ENCODE results near the gene IP6K1. TPM values are rescaled to one million over a fixed set of nuclear protein-coding genes. Genes with fewer than 3 reads are reported as not detected.
A peak's percentile ranks its signal among the peaks of the same experiment; 100 is the strongest.

The IP6K1 gene
- total and polyA plus RNA-seq, 2 donors (not counting 1 experiment from before 2014, with no cell fraction given): 27.8 to 77.8 TPM

DNA sequence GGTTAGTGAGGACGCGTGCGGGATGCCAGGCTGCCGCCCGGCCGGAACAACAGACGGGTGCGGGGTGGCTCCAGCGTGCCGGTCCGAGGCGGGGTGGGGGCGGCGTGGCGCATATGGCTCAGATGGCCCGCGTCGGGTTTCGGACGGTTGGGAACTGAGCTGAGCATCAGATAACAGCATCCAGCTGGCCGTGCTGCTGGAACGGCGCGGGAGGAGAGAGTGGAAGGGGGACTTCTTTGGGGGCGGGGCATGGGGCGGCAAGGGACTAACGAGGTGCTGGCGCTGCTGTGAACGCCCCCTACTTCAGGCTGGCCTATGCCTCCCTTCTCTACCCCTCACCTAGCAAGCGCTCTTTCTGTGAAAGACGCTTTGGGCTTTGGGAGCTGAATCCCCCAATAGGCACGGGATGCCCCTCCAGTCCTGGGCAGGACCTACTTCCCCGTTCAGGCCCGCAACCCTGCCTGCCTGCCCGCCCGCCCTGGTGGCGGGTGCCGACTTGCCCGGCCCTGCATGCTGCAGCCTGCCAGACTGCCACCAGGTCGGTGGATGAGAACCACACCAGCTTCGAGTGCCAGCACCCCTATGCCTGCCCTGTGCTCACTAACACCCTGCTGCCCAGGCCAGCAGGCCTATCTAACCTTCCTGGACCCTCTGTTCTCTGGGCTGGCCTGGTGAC is 17.3 kb upstream of the IP6K1 start:
- Histone ChIP-seq H2AFZ (ENCODE audit: insufficient read depth, low read depth, low read length, poor library complexity, severe bottlenecking) (peak overlapping the region; percentile 90), H3K9me3 (ENCODE audit: control extremely low read depth in 1 of 3, control insufficient read depth in 2 of 3, insufficient read depth in 1 of 3, low read length in 2 of 3) (no peaks in the 10 kb centered on the region), H3K4me2 (replicated peaks; ENCODE audit: low read depth, low read length, poor library complexity, severe bottlenecking) (peak overlapping the region; percentile 99), H3K4me1 (ENCODE audit: control insufficient read depth in 2 of 2, insufficient read depth in 2 of 2, low read length in 2 of 2) (peaks cover 49 to 54% of the 10 kb centered on the region in 2 donors), H3K36me3 (replicated peaks in 1 of 2; ENCODE audit: control extremely low read depth in 1 of 2, control insufficient read depth in 1 of 2, extremely low read depth in 1 of 2, insufficient read depth in 2 of 2, low read length in 1 of 2) (peaks cover 0 to 13% of the 10 kb centered on the region in 2 experiments), H3K79me2 (ENCODE audit: control insufficient read depth, insufficient read depth, low read length) (peaks cover 10% of the 10 kb centered on the region), H3K27me3 (replicated peaks in 1 of 4; ENCODE audit: control extremely low read depth in 1 of 4, control insufficient read depth in 3 of 4, insufficient read depth in 4 of 4, low read length in 3 of 4) (peaks cover 0 to 3% (median 0%) of the 10 kb centered on the region in 4 experiments), H3K27ac (ENCODE audit: low read length in 2 of 2) (peak overlapping the region; percentile 91 to 97), H4K20me1 (ENCODE audit: control insufficient read depth, insufficient read depth, low read length, poor library complexity, severe bottlenecking) (no peaks in the 10 kb centered on the region), H3K9ac (ENCODE audit: low read length) (peak overlapping the region; percentile 98), H3K4me3 (ENCODE audit: control extremely low read depth in 1 of 5, extremely low read depth in 1 of 5, insufficient read depth in 1 of 5, low read depth in 2 of 5, low read length in 4 of 5) (peak overlapping the region; percentile 8 to 99 (median 95))
- Mint-ChIP-seq H3K27ac (peak overlapping the region; percentile 98), H3K9me3 (ENCODE audit: insufficient read depth) (no peaks in the 10 kb centered on the region), H3K4me1 (peaks cover 59% of the 10 kb centered on the region), H3K27me3 (peaks cover 5% of the 10 kb centered on the region), H3K4me3 (peak overlapping the region; percentile 86)
- ChIA-PET CTCF (interaction anchor here (0.6 to 15.1 kb wide), 14 partner anchors 12 to 1491 kb away, joined by 3 to 547 read pairs (median 3); partner anchors contain the start of genes GNAI2, IP6K1 and UBA7), POLR2A (interaction anchor here (0.6 to 5.0 kb wide), 13 partner anchors 10 to 278 kb away, joined by 3 to 99 read pairs (median 4); partner anchors contain the start of genes AMIGO3, IP6K1, MON1A and UBA7)
- intact Hi-C loops (cut with micrococcal nuclease): loop anchor here (1.0 to 5.0 kb wide), 3 partner anchors 84 to 424 kb away; partner anchors contain the start of genes AMIGO3 and RBM6
- WGBS (ENCODE audit: insufficient coverage): under 1% methylated on average over 33 of the region's 41 CpGs
- peak; percentile 83 for DNase-seq
- TF ChIP-seq EZH2 (IDR thresholded peaks at IDR 0.05; ENCODE audit: borderline replicate concordance, insufficient read depth, low read depth, low read length, poor library complexity, severe bottlenecking): no peak
- TF ChIP-seq, protein P1, sequence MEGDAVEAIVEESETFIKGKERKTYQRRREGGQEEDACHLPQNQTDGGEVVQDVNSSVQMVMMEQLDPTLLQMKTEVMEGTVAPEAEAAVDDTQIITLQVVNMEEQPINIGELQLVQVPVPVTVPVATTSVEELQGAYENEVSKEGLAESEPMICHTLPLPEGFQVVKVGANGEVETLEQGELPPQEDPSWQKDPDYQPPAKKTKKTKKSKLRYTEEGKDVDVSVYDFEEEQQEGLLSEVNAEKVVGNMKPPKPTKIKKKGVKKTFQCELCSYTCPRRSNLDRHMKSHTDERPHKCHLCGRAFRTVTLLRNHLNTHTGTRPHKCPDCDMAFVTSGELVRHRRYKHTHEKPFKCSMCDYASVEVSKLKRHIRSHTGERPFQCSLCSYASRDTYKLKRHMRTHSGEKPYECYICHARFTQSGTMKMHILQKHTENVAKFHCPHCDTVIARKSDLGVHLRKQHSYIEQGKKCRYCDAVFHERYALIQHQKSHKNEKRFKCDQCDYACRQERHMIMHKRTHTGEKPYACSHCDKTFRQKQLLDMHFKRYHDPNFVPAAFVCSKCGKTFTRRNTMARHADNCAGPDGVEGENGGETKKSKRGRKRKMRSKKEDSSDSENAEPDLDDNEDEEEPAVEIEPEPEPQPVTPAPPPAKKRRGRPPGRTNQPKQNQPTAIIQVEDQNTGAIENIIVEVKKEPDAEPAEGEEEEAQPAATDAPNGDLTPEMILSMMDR (IDR thresholded peaks at IDR 0.05): no peak
- ATAC-seq (ENCODE audit: low read depth): peak; percentile 15
